Trophoblast cell (in vitro differentiated cells and primary cell): Measurements from ENCODE around the gene ZNF554.
"Not testable (repeated sequence)": the region's sequence is repeated elsewhere in the genome, so short reads cannot be mapped to it uniquely, and the experiment has no call there.

Experiments
- DNase-seq, 2 donors: peaks; one replicate each; pipeline ENCODE4 v3.0.0-alpha.2; 2016
- H2AFZ ChIP-seq: 2 replicates; pipeline ENCODE4 v1.6.1; 2013; ENCODE audit warnings: low read length, moderate library complexity, mild to moderate bottlenecking; ENCODE audit not compliant: insufficient read depth, poor library complexity
- H2AK5ac ChIP-seq: 2 replicates; pipeline ENCODE4 v1.6.1; 2013; ENCODE audit warnings: mild to moderate bottlenecking, low read length
- H2BK120ac ChIP-seq: 2 replicates; pipeline ENCODE4 v1.6.1; 2013; ENCODE audit warnings: low read length, mild to moderate bottlenecking, moderate library complexity; ENCODE audit not compliant: insufficient read depth, poor library complexity
- H2BK12ac ChIP-seq: 2 replicates; pipeline ENCODE4 v1.6.1; 2013; ENCODE audit warnings: mild to moderate bottlenecking, low read length, moderate library complexity
- H2BK5ac ChIP-seq: 2 replicates; pipeline ENCODE4 v1.6.1; 2013; ENCODE audit warnings: low read length, low read depth, moderate library complexity, mild to moderate bottlenecking; ENCODE audit not compliant: poor library complexity
- H3K14ac ChIP-seq: 2 replicates; pipeline ENCODE4 v1.6.1; 2013; ENCODE audit warnings: mild to moderate bottlenecking, low read length
- H3K18ac ChIP-seq: 2 replicates; pipeline ENCODE4 v1.6.1; 2013; ENCODE audit warnings: mild to moderate bottlenecking, low read length
- H3K23ac ChIP-seq: 2 replicates; pipeline ENCODE4 v1.6.1; 2013; ENCODE audit warnings: low read length
- H3K27ac ChIP-seq: 2 replicates; pipeline ENCODE4 v1.5.1; 2013; ENCODE audit warnings: low read depth, mild to moderate bottlenecking, inconsistent platforms, low read length, moderate library complexity
- H3K27me3 ChIP-seq: 2 replicates; pipeline ENCODE4 v1.6.1; 2013; ENCODE audit warnings: inconsistent platforms, mild to moderate bottlenecking, low read length, moderate library complexity; ENCODE audit not compliant: insufficient read depth
- H3K36me3 ChIP-seq, 2 experiments: 1 replicate in 1 of 2; 2 replicates in 1 of 2; pipeline ENCODE4 v1.6.1; 2013; ENCODE audit warnings: low read length in 2 of 2, mild to moderate bottlenecking in 2 of 2, moderate library complexity in 1 of 2; ENCODE audit not compliant: insufficient read depth in 2 of 2, control insufficient read depth in 1 of 2
- H3K4ac ChIP-seq: 2 replicates; pipeline ENCODE4 v1.6.1; 2013; ENCODE audit warnings: low read depth, mild to moderate bottlenecking, low read length, moderate library complexity
- H3K4me1 ChIP-seq, 2 experiments: 1 replicate in 1 of 2; 2 replicates in 1 of 2; pipeline ENCODE4 v1.6.1; 2013; ENCODE audit warnings: low read length in 2 of 2, mild to moderate bottlenecking in 2 of 2, moderate library complexity in 1 of 2; ENCODE audit not compliant: insufficient read depth in 2 of 2, control insufficient read depth in 1 of 2
- H3K4me2 ChIP-seq: 2 replicates; pipeline ENCODE4 v1.6.1; 2013; ENCODE audit warnings: inconsistent platforms, mild to moderate bottlenecking, low read length, moderate library complexity
- H3K4me3 ChIP-seq: 2 replicates; pipeline ENCODE4 v1.5.1; 2013; ENCODE audit warnings: mild to moderate bottlenecking, low read depth, low read length, inconsistent platforms
- H3K79me1 ChIP-seq: one replicate; pipeline ENCODE4 v1.6.1; 2013; ENCODE audit warnings: low read length
- H3K79me2 ChIP-seq: 2 replicates; pipeline ENCODE4 v1.6.1; 2013; ENCODE audit warnings: low read length, mild to moderate bottlenecking; ENCODE audit not compliant: control insufficient read depth, insufficient read depth, poor library complexity
- H3K9ac ChIP-seq: 2 replicates; pipeline ENCODE4 v1.6.1; 2013; ENCODE audit warnings: mild to moderate bottlenecking, low read length
- H3K9me3 ChIP-seq: 2 replicates; pipeline ENCODE4 v1.6.1; 2013; ENCODE audit warnings: low read depth, mild to moderate bottlenecking, control low read depth, inconsistent platforms, low read length; ENCODE audit not compliant: insufficient read depth
- H4K12ac ChIP-seq: 2 replicates; pipeline ENCODE4 v1.6.1; 2013; ENCODE audit warnings: low read depth, mild to moderate bottlenecking, low read length, moderate library complexity
- H4K8ac ChIP-seq: 2 replicates; pipeline ENCODE4 v1.6.1; 2013; ENCODE audit warnings: low read depth, mild to moderate bottlenecking, low read length, moderate library complexity
- H4K91ac ChIP-seq: one replicate; pipeline ENCODE4 v1.6.1; 2013; ENCODE audit warnings: low read depth, mild to moderate bottlenecking, low read length, moderate library complexity
- WGBS: extraction: QIAGEN DNeasy Blood & Tissue Kit; methylation state at CpG from one replicate; pipeline ENCODE4 v1.1.7; 2013; ENCODE audit warnings: missing lambda C conversion rate; ENCODE audit not compliant: insufficient read length, insufficient coverage; ENCODE audit errors: extremely low coverage; 5-methylcytosine and 5-hydroxymethylcytosine counted together

The ZNF554 gene

DNA sequence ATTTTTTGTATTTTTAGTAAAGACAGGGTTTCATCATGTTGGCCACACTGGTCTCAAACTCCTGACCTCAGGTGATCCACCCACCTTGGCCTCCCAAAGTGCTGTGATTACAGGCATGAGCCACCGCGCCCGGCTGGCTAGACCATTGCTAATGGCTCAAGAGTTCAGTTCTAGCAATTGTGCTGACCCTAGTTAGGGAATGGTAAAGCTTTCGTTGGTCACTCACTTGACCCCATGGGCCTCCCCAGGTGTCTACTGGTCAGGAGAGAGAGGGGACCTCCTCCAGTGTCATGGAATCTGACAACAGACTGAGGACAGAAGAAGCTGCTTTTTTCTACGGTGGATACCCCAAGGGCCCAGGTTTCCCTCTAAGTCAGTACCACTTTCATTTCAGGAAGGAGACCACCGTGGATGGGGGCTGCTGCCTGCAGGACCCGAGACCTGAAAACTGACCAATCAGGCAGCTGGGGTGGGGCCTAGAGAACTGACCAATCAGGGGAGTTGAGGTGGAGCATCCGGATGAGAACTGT, 46.9 kb downstream of the ZNF554 start:
- H3K9ac ChIP-seq: no peak overlapping the region
- no peaks in the 10 kb centered on the region for H3K79me1 ChIP-seq
- H3K9me3 ChIP-seq: peaks cover 23% of the 10 kb centered on the region
- no peak overlapping the region for H3K4me3 ChIP-seq
- no peak overlapping the region for H3K18ac ChIP-seq
- WGBS: no CpG with 5 or more reads among the region's 8 CpGs
- H4K91ac ChIP-seq: no peak overlapping the region
- no peak overlapping the region for H4K12ac ChIP-seq
- H3K14ac ChIP-seq: no peak overlapping the region
- H3K36me3 ChIP-seq: no peaks in the 10 kb centered on the region
- H2BK12ac ChIP-seq: no peak overlapping the region
- no peaks in the 10 kb centered on the region for H3K79me2 ChIP-seq
- H3K23ac ChIP-seq: no peak overlapping the region
- no peak overlapping the region for H4K8ac ChIP-seq
- no peak overlapping the region for H2BK120ac ChIP-seq
- no peak overlapping the region for H3K4ac ChIP-seq
- no peaks in the 10 kb centered on the region for H3K4me1 ChIP-seq
- DNase-seq: no peak
- H2BK5ac ChIP-seq: no peak overlapping the region
- no peak overlapping the region for H2AK5ac ChIP-seq
- H3K27me3 ChIP-seq: no peaks in the 10 kb centered on the region
- no peak overlapping the region for H3K27ac ChIP-seq
- H2AFZ ChIP-seq: no peak overlapping the region
- H3K4me2 ChIP-seq: no peak overlapping the region

DNA sequence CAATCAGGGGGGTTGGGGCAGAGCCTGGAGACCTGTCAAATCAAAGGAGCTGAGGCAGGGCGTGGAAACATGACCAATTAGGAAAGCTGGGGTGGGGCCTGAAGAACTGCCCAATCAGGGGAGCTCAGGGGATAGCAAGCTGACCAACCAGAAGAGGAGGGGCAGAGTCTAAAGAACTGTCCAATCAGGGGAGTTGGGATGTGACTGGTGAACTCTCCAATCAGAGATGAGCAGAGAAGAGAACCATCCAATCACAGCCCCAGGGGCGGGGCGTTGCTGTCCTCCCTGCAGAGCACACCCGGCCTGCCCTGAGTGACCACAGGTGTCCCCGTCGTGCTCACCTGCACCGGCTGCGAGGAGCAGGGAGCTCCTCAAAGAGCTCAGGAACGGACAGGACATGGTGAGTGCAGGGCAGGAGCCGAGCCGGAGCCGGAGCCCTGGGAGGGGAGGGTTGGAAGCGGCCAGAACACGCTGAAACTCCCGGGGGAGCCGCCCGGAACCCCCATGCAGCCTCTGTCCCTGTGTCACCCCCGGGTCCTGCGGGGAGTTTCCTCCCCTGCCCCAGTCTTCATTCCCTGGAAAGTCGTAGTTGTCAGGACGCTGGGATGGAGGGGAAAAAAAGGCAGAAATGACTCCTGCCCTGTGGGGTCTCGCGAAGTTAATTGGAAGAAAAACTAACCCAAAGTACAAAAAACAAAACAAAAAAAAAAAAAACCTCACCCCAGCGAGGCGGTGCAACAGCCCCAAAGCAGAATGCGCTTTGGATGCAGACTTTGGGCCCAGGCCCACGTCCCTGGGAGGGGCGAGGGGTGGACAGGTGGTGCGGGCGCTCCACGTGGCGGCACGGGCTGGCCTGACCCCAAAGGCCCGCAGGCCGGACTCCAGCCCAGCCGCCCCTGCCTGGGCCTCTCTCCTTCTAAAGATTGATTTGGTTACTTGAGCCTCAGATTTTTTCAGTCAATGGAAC, 47.6 kb downstream of the ZNF554 start, which contains the start of gene ZNF556:
ZNF556 (plus strand) TSS at position 311 of the 967 bp plus-strand sequence; CDS start at position 398, 87 bp downstream.
- Histone ChIP-seq H3K4me3 (no peak within 1 kb of the TSS), H2BK5ac (no peak within 1 kb of the TSS), H4K12ac (no peak within 1 kb of the TSS), H3K9ac (no peak within 1 kb of the TSS), H3K27ac (no peak within 1 kb of the TSS), H2AFZ (no peak within 1 kb of the TSS), H3K79me1 (no peaks in the 10 kb centered on the region), H3K27me3 (no peaks in the 10 kb centered on the region), H4K8ac (no peak within 1 kb of the TSS), H2BK12ac (no peak within 1 kb of the TSS), H2BK120ac (no peak within 1 kb of the TSS), H3K4me2 (no peak within 1 kb of the TSS), H2AK5ac (no peak within 1 kb of the TSS), H3K36me3 (no peaks in the 10 kb centered on the region), H3K79me2 (no peaks in the 10 kb centered on the region), H3K4ac (no peak within 1 kb of the TSS), H3K18ac (no peak within 1 kb of the TSS), H4K91ac (no peak within 1 kb of the TSS), H3K14ac (no peak within 1 kb of the TSS), H3K23ac (no peak within 1 kb of the TSS), H3K9me3 (peaks cover 27% of the 10 kb centered on the region), H3K4me1 (no peaks in the 10 kb centered on the region)
- WGBS: no CpG with 5 or more reads among the region's 36 CpGs
- DNase-seq: no peak

DNA sequence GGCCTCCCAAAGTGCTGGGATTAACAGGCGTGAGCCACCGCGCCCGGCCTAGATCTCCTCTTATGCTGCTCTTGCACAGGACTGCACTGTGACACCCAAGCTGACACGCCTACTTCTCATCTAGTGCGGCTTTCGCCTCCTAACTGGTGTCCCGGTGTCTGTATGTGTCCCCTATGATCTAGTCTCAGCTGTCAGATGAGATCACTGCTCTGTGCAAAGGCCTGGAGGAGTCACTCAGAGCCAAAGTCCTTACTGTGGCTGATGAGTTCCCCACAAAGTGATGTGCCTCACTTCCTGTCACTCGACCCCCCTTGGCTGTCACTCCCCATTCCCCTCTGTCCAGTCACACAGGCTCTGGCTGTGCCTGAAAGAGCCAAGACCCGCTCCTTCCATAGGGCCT, 50.0 kb downstream of the ZNF554 start:
- no peak overlapping the region for H2BK5ac ChIP-seq
- H3K79me2 ChIP-seq: no peaks in the 10 kb centered on the region
- no peak overlapping the region for H3K9ac ChIP-seq
- no peak overlapping the region for H4K12ac ChIP-seq
- H4K91ac ChIP-seq: no peak overlapping the region
- no peak overlapping the region for H3K27ac ChIP-seq
- peaks cover 25% of the 10 kb centered on the region for H3K9me3 ChIP-seq
- no peak overlapping the region for H3K4me2 ChIP-seq
- no peak for DNase-seq
- H2AK5ac ChIP-seq: no peak overlapping the region
- H2BK12ac ChIP-seq: no peak overlapping the region
- H3K4me3 ChIP-seq: no peak overlapping the region
- no CpG with 5 or more reads among the region's 10 CpGs for WGBS
- H3K18ac ChIP-seq: no peak overlapping the region
- no peak overlapping the region for H4K8ac ChIP-seq
- no peaks in the 10 kb centered on the region for H3K27me3 ChIP-seq
- H3K23ac ChIP-seq: no peak overlapping the region
- H2BK120ac ChIP-seq: no peak overlapping the region
- no peak overlapping the region for H2AFZ ChIP-seq
- H3K4me1 ChIP-seq: no peaks in the 10 kb centered on the region
- no peaks in the 10 kb centered on the region for H3K79me1 ChIP-seq
- H3K36me3 ChIP-seq: no peaks in the 10 kb centered on the region
- H3K4ac ChIP-seq: no peak overlapping the region
- no peak overlapping the region for H3K14ac ChIP-seq

DNA sequence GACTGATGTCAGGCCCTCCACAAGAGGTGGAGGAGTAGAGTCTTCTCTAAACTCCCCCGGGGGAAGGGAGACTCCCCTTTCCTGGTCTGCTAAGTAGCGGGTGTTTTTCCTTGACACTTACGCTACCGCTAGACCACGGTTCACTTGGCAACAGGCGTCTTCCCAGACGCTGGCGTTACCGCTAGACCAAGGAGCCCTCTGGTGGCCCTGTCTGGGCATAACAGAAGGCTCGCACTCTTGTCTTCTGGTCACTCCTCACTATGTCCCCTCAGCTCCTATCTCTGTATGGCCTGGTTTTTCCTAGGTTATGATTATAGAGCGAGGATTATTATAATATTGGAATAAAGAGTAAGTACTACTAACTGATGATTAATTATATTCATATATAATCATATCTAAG, 52.5 kb downstream of the ZNF554 start:
- not testable (repeated sequence) for H3K4me3 ChIP-seq, H3K36me3 ChIP-seq, H2AFZ ChIP-seq, H2BK120ac ChIP-seq, H2AK5ac ChIP-seq, H3K27me3 ChIP-seq, H3K27ac ChIP-seq, H2BK5ac ChIP-seq, H3K4ac ChIP-seq, H2BK12ac ChIP-seq, H3K23ac ChIP-seq, H3K4me2 ChIP-seq, DNase-seq, H3K14ac ChIP-seq, H3K9ac ChIP-seq, H3K79me1 ChIP-seq, H3K18ac ChIP-seq, H4K8ac ChIP-seq, H3K4me1 ChIP-seq, H4K91ac ChIP-seq, H3K79me2 ChIP-seq, H4K12ac ChIP-seq
- WGBS: no CpG with 5 or more reads among the region's 11 CpGs
- H3K9me3 ChIP-seq: peaks cover 24% of the 10 kb centered on the region
